NB4 (cell line): Measurements from ENCODE around the gene GLT8D2.

Source experiments
- CTCF ChIP-seq: IDR thresholded peaks from one replicate; pipeline ENCODE4 v1.5.1; 2012; ENCODE audit warnings: low read depth, low read length
- MYC ChIP-seq: IDR thresholded peaks from 2 replicates; pipeline ENCODE4 v1.6.1; 2011; ENCODE audit warnings: low read depth, low read length
- POLR2A ChIP-seq: IDR thresholded peaks from 2 replicates; pipeline ENCODE4 v1.6.1; 2011; ENCODE audit warnings: mild to moderate bottlenecking; ENCODE audit not compliant: insufficient read length; ENCODE audit errors: extremely low read depth

- no peak for TF ChIP-seq POLR2A
- no peak for TF ChIP-seq CTCF
- TF ChIP-seq MYC: no peak
Measured at GRCh38 chr12:104050436-104050835, 449 bp upstream of the GLT8D2 start.
